ENCODE data around the gene CISH. TPM values are rescaled to one million over a fixed set of nuclear protein-coding genes. Genes with fewer than 3 reads are reported as not detected.

Gene CISH
- total RNA-seq, 1 donor from 2014 or later, result 0.13 TPM

- no peak for DNase-seq (ENCODE audit: low read depth in 2 of 2)
Measured at GRCh38 chr3:50612970-50613846, 1.6 kb upstream of the CISH start.

DNA sequence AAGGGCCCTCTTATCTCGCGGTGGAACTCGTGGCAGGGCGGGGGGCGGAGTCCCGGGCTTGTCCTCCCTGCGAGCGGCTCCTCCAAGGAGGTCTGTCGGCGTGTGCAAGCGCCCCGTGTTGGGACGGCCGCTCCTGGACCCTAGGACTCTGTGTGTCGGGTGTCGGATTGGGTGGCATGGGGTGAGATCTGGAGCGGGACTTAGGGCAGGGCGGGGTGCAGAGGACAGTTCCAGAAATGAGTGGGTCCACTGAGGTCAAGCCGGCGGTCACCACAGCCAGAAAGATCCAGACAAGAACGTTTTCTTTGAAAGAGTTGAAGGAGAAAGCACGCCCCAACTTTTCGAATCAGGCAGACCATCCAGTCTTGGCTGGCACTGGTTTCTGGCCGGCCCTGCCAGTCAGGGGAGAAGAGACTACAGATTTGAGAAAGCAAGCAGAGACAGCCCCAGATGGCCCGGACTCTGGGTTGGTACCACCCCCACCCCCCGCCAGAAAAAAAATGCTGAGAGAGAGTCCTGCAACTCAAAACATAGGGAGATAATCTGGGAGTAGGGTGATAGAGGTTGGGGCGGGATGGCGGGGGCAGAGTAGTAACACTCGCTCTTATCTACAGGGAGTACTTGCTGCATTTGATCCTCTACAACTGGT is 784 bp upstream of the CISH start:
- DNase-seq (ENCODE audit: low read depth in 2 of 2), result no peak

DNA sequence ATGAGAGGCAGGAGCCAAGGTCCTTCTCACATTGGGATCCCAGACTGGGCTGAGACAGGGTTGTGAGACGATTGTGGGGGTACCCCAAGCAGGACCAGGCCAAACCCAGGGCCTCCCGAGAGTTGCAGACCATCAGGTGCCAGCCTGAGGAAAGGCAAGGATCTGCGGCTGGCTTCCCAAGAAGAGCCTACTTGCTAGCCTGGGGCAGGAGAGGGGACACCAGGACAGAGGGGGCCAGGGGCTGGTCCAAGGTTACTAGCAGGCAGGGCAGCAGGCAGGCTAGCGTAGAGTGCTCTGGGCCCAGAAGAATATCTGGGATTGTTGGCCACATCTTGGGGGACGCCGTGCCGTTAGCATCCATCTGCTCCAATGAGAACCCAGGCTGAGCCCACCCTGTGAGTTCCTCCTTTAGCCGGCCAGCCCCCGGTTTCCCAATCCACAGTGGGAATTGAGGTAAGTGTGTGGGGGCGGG is 546 bp downstream of the CISH start:
- no peak for DNase-seq (ENCODE audit: low read depth in 2 of 2)

- DNase-seq (ENCODE audit: low read depth in 2 of 2), result no peak
Measured at GRCh38 chr3:50610181-50610971, 1.2 kb downstream of the CISH start.

- DNase-seq (ENCODE audit: low read depth in 2 of 2), result no peak
Measured at GRCh38 chr3:50609763-50610085, 1.9 kb downstream of the CISH start.

DNA sequence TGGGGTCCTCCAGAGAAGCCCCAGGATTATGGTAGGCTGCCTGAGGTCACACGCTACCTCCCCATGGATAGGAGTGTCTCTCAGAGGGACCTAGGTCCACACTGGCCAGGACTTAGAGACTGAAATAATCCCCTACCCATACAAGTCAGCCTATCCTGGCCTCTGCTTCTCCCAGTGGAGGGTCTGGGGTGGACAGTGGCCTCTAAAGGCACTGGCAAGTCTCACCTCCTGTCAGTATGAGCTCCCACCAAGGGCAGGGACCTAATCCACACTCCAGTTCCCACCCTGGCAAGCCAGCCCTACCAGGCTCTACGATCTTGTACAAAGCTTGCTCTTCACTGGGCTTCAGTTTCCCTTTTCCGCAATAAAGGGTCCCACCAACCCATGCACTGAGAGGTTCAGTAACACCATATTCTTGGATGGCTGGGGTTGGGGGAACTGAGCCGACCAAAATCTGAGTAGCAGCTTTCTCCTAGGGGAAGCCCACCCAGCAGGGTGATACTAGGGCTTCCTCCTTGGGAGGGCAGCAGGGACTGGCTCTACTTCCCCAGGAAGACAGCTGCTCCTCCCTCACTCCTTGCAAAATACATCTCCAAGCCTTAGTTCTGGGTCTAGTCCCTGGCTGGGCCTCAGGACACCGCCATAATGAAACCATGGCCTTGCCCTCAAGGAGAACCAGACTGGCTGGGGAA is 2.4 kb downstream of the CISH start:
- DNase-seq (ENCODE audit: low read depth in 2 of 2), result no peak

GRCh38 chr3:50608278-50608677 is 3.3 kb downstream of the CISH start:
- no peak for DNase-seq (ENCODE audit: low read depth in 2 of 2)

DNA sequence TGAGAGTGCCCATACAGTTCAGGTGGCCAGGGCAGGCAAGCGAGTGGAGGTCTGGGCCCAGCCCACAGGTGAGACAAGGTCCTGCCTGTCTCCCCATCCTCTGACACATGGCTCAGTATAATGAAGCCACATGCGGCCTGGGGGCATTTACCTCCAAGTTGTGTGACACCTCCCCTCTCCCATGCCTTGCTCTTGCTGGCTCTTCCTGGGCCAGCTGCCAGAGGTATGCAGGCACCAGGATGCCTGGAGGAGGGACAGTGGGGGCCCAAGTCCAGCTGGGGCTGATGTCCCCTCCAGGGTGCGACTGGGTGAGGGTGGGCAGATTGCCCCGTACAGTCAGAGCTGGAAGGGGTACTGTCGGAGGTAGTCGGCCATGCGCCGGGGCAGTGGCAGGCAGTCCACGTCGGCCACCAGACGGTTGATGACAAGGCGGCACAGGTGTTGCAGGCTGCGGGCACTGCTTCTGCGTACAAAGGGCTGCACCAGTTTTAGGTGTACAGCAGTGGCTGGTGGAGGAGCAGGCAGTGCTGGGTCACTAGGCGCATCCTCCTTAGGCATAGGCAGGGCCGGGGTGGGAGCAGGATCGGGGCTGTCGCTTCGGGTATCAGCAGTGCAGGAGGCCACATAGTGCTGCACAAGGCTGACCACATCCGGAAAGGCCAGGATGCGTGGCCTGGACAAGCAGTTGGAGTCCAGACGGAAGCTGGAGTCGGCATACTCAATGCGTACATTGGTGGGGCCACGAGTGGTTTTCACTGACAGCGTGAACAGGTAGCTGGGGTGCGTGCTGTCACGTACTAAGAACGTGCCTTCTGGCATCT is 4.1 kb downstream of the CISH start:
- no peak for DNase-seq (ENCODE audit: low read depth in 2 of 2)

DNA sequence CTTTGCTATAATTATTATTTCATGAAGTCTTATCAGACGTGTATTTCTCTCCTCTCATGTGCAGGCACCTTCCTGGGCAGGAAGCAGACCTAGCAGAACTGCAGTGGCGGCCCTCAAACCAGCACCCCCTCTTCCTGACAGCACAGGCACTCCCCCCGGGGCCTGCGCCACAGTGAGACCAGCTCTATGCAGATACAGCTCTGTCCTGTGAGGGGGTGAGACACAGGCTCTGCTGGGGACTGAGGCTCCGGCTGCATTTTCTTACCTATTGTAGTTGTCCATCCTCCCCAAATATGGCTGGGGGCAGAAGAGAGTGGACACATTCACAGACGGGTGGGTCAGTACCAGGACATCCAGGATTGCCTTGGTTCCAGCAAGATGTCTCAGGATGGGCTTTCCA is 5.0 kb downstream of the CISH start:
- DNase-seq (ENCODE audit: low read depth in 2 of 2), result no peak

DNA sequence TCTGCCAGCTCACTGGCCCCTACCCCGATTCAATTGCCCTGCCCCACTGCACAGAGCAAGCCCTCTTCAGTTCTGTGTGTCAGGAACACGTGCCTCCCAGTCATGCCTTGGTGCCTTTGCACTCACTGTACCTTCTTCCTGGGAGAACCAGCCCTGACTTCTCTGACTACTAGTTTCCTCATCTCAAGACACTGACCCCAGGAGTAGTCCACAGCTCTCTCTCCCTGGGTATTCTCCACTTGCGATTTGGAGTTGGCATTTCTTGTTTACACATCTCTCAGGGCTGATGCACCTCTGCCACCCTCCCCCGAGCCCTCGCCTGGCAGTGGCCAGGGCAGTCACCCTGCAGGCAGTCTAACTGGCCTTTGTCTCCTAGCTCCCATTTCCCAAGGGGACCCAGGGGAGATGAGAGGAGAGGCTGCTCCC is 5.7 kb downstream of the CISH start:
- no peak for DNase-seq (ENCODE audit: low read depth in 2 of 2)

DNA sequence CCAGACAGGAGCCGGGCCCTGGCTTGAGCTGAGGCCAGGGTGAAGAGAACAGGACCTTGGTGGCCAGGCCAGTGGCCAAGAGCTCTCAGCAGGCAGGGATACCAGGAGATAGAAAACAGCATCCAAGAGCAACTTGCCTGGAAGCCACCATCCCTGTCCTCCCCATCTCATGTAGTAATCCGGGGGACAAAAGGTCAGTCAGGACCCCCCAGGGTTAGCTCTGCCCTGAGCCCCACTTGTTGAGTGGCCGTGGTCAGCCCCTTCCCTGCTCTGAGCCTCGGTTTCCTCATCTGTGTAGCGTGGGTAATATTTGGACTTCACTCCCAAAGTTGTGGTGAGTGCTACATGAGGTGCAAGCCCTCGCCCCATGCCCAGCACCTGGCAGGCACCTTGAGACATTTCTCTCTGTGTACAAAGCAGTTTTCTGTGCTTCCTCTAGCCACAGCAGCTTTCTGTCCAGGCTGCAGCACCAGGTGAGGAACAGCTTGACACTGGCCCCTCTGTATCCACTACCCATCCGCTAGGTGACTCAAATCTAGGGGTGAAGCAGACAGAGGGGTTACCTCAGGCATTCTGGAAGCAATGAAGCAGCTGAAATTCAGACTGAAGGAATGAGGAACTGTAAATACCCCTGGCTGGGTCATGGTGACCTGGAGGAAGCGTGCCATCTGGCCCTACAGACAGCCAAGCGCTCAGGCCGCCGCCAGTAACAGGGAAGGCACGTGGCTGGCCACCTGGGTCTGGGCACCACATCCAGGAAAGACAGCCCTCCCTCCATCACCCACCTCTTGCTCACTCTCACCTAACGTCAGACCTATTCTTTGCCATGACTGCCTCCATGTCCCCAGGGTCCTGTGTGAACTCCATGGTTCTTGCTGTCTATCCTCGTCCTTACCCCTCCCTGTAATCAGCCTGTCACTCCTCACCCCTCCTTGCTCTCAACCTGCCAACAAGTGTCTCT is 6.7 kb downstream of the CISH start:
- no peak for DNase-seq (ENCODE audit: low read depth in 2 of 2)

DNA sequence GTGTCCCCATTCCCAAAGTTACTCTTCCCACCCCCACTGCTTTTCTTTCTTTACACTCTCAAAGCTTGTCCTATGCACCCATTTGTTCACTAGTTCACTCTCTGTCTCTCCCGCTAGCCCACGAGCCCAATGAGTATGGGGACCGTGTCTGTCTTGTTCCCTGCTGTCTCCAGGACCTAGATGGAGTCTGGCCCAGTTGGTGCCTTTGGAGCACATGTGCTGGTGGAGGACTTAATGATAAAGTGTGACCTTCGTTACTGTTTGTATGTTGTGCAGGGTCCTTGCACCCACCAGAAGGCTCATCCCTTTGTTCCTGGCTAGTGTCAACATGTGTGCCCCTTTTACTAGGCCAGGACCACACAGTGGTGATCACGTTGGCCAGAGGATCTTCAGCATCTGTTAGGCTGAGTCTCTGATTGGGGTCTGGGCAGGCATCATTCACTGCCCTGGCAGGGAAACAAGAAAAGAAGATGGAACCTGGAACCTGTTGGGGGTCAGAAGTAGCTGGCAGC is 7.4 kb downstream of the CISH start:
- no peak for DNase-seq (ENCODE audit: low read depth in 2 of 2)

GRCh38 chr3:50603261-50604109 is 8.1 kb downstream of the CISH start:
- DNase-seq (ENCODE audit: low read depth in 2 of 2), result no peak

DNA sequence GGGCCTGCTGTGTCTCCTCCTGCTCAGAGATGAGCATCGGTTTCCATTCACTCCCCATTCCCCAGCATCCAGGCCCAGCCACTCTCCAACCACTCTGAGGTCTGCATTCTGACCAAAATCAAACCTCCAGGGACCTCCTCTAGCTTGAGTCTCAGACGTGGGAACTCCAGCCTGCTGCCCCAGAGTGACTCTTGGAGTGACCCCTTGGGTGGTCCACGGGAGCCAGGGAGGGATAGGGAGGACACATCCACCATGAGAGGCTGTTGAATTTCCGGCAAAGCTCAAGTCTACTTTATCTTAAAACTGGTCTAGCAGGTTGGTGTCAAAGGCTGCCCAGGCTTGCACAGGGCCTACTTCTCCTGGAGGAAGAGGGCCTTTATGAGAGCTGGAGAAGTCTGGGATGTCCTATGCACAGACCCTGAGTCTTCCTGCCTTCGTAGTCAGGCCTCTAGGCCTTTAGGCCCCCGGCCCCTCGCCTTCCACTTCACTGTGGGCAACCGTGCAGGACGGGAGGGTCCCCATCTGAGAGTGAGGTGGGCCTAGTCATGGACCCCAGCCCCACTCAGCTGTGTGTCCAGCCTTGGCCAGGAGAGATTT is 8.9 kb downstream of the CISH start:
- DNase-seq (ENCODE audit: low read depth in 2 of 2), result no peak

DNA sequence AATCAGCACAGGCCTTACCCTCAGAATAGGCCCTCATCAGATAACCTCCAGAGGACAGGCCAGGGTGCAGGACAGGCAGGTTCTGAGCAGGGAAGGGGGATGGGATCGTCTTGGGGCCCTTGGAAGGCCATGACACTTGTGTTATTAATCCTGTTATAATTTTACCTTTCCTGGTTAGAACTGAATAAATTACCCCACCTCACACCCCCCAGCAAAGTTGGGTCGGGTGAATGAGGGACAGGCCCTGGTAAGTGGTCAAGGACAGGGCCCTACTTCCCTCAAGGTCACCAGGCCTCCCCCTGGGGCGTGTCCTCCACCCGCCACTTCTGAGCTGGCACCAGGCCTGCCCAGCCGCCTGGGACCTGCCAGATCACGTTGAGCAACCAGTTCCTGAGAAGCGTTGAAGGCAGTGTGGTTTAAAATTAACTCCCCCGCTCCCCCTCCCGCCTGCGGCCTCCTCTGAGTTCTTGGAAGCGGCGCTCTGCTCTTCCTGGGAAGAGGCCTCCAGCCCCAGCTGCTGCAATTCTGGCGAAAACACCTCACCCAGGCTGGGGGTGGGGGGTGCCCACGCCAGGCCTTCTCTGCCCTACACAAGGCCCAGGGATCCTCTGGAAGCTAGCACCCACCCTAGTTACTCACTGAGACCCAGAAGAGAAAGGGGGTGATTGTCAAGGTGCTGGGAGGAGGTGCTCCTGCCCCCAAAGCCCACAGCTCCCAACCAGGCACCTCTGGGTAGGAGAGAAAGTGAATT is 10.6 kb downstream of the CISH start:
- peak in 1 of 2 donors; percentile 74 for DNase-seq (ENCODE audit: low read depth in 2 of 2)

GRCh38 chr3:50600141-50600753 is 11.3 kb downstream of the CISH start:
- no peak for DNase-seq (ENCODE audit: low read depth in 2 of 2)

DNA sequence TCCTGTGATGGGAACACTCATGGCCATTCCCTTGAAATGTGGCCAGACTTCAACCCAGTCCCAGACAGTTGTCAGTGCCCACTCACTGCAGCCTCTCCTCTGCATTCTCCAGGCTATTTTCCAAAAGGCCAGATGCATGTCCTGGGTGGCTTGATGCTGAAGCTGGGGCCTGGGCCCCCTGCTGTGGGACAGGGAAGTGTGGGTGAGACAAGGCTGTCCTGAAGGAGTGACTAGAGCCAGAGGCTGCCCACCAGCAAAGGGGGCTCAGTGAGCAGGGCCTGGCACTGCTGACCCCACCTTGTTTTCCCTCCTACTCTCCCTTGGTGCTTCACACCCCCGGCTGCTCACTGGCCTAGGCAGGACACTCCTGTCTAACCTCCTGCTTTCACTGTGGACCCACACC is 11.9 kb downstream of the CISH start:
- no peak for DNase-seq (ENCODE audit: low read depth in 2 of 2)

Measured in dermis microvascular lymphatic vessel endothelial cell (primary cell).